Suppressor macrophage treated with lipopolysaccharide for 4 hours (primary cell): Measurements from ENCODE around the gene LMAN1L.

ENCODE experiments used
- DNase-seq: peaks from one replicate; pipeline ENCODE4 v3.0.0-alpha.2; 2020

LMAN1L gene

DNA sequence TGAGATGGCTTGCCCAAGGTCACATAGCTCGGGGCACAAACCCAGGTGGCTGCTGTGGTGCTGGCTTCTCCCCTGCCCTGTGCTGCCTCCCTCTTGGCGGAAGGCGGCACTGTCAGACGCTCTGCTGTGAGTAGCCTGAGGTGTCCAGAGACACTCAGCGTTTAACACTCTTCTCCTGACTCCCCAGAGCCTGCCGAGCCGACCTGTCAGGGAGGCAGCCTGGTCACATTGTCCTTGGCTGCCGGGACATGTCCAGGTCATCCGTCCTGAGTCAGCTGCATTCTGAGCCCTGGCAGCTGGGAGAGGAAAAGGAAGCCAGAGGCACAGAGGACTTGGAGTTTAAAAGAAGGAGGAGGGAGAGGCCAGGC, 4.7 kb downstream of the LMAN1L start:
- DNase-seq, result no peak

DNA sequence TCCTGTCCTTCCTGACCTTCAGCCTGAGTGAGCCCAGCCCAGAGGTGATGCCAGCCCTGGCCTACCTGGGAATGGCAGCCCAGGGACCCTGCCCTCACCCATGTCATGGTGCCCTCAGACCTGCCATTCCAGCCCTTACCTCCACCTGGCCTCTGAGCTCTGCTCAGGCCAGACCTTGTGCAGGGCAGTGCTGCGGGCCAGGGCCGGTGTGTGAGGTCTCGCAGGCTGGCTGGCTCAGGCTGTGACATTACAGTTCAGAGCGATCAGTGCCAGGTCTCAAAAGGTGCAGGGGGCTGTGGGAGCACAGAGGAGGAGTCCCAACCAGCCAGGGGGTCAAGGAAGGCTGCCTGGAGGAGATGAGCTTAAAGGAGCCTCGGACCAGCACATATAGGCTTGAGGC, 7.4 kb downstream of the LMAN1L start:
- DNase-seq, result no peak

DNA sequence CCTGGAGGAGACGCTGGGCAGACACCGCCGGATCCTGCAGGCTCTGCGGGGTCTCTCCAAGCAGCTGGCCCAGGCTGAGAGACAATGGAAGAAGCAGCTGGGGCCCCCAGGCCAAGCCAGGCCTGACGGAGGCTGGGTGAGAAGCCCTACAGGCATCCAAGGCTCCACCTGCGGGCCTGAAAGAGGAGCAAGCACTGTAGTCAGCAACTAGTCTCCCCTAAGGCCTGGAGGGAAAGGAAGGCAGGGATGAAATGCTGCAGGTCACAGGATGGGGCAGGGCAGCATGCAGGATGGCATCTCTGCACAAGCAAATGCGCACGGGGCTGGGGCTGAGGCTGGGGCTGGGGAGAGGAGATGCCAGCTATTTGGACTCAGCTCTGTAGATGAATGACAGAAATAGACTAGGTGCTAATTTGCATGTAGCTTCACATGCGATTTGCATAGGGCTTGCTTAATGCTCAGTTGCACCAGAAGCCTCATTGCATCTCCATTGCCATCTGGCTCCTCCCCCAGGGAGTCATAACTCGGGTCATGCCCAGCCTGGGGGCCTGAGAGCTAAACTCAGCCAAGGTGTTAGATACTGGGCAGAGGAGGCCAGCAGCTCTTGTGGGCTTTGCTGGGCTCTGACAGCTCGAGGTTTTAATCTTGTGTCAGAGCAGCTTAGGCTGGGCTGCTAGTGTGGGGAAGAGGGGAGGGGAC, 8.6 kb downstream of the LMAN1L start:
- DNase-seq, result peak; percentile 56

DNA sequence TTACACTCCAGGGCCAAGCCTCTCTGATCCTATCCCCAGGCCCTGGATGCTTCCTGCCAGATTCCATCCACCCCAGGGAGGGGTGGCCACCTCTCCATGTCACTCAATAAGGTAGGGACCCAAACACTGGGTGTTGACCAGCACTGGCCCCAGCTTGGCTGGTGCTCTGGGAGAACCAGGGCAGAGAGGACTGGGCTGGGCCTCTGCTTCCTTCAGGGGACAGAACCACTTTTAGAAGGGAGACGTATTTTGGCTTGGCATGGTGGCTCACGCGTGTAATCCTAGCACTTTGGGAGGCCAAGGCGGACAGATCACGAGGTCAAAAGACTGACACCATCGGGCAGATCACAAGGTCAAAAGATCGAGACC, 9.1 kb downstream of the LMAN1L start:
- no peak for DNase-seq

DNA sequence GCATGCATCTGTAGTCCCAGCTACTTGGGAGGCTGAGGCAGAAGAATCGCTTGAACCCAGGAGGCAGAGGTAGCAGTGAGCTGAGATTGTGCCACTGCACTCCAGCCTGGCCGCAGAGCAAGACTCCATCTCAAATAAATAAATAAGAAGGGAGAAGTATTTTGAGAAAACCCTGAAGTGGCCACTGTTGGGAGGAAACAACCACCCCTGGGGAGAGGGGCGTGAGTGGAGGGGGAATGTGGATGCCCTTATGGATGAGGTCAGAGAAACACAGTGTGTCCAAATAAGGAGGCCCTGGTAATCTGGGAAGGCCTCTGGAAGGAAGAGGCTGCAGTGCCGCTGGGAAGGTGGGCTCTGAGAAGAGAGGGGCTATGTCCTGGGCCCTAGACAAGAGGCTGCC, 9.6 kb downstream of the LMAN1L start:
- no peak for DNase-seq

DNA sequence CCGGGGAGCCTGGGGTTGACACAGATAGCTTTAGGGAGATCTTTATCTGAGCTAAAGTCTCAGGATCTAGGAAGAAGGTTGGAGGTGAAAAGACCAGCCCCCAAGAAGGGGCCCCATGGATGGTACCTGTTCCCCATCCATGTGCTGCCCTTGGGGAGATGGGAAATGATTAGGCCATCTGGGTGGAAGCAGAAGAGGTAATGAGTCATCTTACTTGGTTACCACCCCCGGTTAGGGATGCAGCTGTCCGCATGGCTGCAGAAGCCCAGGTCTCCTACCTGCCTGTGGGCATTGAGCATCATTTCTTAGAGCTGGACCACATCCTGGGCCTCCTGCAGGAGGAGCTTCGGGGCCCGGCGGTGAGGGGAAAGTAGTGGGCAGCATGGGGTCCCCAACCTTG, 10.7 kb downstream of the LMAN1L start:
- no peak for DNase-seq

DNA sequence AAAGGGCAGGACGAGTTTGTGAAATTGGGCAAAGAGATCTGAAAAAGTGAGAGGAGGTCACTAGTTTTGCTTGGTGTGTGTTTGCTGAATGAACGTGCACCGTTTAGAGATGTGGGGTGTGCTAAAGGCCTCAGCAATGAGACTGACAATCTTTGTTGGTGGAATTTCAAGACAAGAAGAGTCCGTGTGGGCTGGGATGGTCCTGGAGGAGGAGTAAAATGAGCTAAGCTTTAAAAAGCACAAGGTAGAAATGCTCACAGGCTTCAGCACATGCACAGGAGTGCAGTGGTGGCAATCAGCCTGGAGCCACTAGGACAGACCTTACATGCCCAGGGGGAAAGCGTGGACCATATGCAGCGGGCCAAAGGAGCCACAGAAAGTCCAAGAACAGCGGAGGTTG, 12.3 kb downstream of the LMAN1L start:
- DNase-seq, result no peak

DNA sequence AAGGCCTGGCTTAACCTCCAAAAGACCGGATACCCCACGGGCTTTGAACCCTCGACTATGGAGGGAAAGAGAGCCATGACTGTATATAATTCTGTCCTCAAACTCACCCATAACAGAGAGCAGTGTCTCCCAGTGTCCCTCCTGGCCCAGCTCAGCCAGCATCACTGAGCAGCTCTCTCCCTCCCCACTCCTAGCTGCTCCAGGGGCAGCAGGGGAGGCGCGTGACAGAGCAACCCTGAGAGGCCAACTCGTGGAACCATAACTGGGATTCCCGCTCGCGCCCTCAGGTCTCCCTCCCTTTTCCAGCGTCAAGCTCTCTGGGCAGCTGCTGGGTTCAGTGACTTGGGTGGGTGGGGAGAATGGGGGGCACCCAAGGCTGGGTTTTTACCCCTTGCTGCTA, 13.2 kb downstream of the LMAN1L start:
- DNase-seq, result no peak

DNA sequence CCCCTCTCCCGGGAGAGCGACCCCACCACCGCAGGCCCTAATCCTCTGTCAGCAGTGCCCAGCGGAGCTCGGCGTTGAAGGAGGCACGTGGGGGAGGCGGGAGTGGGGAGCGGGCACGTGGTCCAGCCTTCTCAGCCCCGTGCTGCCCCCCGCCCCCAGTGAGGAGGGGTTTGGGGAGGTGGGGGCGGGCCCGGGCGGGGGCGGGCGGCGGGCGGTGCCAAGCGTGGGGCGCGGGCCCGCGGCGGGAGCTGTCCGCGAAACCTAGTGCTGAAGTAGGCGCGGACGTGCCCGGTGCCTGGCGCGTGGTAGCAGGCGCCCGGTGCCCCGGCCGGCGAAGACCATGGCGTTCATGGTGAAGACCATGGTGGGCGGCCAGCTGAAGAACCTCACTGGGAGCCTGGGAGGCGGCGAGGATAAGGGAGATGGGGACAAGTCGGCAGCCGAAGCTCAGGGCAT, 13.8 kb downstream of the LMAN1L start, which contains the start of gene CPLX3:
TSS of gene CPLX3 (plus strand) at position 264 of the 456 bp plus-strand sequence. CDS start at position 341, 77 bp downstream.
- DNase-seq, result peak; percentile 31

DNA sequence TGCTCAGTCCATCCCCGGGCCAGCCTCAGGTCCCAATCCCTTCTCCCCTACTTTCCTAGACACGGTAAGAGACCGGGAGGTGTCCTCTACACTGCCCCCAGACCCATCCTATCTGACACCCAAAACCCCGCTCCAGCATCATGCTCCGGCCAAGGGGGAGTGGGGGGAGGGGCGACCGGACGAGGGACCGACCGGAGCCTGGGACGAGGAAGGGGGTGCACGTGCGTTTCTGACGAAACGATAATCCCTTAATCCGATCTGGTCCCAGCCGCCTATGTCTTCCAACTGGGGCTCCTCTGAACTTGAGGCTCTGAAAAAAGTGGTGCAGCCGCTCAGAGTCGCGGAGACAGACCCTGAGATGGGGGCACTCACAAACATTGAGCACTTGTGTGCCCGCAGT, 14.3 kb downstream of the LMAN1L start:
- no peak for DNase-seq

DNA sequence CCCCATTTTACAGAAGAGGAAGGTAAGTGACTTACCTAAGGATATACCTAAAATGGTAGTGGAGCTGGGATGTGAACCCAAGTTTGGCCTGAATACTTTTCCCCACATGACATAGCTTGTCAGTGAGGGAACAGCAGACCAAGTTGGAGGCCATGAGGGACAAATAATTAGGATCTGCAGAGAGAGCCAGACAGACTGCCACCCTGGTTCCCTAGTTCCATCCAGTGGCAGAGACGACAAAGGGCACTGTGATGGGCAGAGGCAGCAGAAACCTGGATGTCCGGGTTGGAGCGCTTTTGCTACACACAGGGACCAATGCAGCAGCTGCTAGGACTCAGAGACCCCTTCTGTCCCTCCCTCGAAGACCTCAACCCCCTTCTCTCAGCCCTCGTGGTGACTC, 15.0 kb downstream of the LMAN1L start:
- no peak for DNase-seq

DNA sequence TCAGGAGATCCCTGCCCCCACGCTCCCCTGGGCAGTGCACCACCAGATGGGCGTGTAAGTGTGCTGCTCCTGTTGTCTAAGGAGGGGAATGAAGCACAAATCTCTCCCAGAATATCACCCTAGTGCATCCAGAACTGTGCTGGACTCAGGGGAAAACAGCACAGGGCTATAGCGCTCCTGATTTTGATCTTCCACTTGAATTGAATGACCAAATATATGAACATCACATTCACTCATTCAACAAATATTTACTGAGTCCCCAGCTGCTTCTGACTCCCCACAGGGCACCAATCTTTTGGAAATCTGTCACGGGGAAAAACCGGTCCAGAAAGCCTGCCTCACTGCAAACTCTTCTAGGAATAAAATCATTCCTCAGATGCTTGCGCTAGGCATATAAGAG, 16.2 kb downstream of the LMAN1L start:
- no peak for DNase-seq

DNA sequence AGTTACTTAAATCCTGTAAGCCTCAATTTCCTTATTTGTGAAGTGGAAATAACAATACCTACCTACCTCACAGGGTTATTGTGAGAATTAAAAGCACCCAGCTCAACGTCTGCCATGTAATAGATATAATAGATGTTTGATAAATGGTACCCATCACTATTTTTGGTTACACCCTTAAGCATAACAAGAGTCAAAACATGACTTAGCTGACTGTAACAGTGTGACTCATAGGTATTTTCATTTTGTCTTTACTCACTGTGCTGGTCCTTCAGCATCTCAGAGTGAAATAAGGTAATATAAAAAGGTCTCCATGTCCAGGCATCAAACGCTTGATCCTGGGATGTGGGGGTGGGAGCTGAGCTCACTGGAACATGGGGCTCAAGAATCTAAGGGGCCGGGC, 16.9 kb downstream of the LMAN1L start:
- no peak for DNase-seq

DNA sequence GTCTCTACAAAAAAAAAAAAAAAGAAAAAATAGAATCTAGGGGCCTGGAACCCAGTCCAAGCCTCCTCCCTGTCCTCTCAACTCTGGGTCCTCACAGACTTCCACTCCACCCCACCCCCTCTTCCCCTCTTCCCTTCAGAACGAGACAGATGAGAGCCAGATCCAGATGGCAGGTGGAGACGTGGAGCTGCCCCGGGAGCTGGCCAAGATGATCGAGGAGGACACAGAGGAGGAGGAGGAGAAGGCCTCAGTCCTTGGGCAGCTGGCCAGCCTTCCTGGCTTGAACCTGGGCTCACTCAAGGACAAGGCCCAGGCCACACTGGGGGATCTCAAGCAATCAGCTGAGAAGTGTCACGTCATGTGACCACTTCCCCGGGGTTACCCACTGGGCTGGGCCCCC, 17.4 kb downstream of the LMAN1L start:
- DNase-seq, result no peak

DNA sequence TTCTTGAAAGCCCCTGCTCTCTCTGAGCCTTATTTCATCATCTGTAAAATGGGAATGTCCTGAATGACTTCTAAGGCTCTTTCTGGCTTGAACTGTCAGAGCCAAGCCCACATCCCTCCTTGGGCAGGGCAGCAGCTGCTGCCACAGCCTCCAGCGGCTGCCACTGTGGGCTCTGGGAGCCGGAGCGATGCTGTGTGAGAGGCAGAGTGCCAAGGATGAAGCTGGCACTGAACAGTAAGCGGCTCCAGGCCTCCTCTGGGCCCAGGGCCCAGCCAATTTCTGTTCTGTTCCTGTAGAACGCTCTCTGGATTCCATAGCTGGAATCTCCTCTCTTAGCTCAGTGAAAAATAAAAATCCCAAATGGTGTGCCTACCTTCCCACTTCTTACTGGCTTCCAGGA, 18.2 kb downstream of the LMAN1L start:
- no peak for DNase-seq

DNA sequence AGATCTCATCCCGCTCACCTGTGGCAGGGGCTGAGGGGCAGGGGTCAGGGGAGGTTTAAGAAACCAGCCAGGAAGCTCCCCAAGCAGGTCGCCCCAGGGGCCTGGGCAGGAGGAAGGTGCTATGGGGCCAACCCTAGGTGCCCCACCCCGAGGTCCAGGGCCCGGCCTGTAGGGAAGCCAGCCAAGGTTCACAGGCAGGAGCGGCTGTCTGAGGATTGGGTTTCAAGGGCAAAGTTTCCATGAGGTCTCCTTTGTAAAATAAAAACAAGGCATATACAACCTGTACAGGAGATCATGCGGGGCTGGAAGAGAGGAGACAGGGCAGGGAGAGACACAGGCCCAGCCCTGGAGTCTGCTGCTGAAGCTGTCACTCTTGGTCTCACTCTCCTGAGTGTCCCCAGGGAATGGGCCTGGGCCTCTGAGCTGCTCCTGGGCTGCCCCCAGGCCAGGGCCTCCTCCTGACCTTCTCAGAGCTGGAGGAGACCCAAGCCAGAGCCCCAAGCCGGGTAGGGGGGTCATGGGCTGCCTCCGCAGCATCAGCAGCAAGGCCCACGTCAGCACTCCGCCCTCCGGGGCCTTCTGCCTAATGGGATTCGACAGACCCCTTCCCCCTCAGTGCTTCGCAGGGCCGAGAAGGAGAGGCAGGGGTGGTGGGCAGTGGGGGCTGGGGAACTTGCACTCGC, 19.3 kb downstream of the LMAN1L start:
- no peak for DNase-seq

DNA sequence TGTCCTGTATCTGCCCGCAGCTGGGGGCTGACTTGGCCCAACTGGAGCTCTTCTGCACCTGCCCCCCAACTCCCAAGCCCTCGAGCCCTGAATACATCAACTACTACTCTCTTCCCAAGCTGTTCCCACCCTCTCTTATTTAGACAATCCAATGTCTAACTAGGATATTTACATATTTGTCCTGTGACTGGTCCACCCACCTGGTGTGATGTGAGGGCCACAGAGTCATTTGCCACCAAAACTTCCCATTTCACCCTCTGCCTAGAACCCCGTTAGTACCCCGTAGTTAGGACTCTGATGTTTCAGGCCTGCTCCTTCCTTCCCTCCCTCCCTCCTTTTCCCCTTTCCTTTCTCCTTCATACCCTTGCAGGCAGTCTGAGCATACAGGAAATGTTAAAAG, 20.2 kb downstream of the LMAN1L start:
- DNase-seq, result no peak

DNA sequence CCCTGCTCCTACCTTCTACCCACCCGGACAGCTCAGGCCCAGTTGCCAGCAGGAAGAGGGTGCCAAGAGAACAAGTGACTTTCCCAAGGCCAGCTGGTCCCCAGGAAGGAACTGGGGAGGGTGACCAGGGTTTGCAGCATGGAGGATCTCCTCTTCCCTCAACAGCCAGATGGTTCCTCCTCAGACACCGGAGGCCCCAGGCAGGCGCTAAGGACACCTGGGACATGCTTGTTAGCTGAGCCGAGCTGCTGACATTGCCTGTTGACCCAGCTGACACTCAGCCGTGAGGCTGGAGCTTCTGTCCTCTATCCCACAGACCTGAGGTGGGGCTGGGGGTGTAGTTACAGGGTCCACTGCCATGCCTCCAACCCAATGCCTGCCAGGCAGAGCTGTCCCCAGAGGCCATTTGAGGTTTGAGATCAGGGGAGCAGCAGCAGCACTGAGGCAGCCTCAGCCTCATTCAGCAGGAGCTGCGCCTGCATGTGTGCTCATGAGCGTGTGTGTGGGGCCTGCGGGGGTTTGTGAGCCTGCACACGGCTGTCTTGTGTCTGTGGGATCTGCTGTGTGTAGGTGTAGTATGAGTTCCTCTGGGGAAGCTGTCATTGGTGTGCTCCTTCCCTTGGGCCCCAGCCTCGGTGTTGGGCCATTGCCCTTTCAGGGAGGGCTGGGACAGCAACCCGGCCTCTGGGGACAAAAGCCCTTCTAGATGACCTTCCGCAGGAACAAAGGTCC, 20.9 kb downstream of the LMAN1L start:
- no peak for DNase-seq

DNA sequence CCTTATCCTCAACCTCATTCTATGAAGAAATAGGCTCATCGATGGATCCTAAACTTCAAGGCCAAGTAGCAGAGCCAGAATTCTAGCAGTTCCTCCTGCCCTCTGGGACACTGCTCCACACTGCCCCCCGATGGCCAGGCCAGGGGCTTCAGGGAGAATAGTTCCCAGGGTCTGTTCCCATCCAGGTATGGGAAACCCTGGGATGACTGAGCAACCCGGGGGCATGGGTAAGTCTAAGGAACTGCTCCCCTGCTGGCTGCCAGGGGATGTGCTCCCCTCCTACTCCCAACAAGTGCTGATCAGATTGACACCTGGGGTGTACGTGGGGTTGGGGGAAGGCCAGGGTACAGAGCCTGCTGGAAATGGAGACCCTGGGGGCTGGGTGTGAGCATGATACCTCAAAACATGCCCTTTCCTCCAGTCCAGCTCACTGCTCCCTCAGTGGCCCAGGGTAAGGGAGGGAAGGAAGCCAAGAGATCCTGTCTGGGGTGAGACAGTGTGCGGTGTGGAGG, 22.7 kb downstream of the LMAN1L start:
- DNase-seq, result peak; percentile 65

DNA sequence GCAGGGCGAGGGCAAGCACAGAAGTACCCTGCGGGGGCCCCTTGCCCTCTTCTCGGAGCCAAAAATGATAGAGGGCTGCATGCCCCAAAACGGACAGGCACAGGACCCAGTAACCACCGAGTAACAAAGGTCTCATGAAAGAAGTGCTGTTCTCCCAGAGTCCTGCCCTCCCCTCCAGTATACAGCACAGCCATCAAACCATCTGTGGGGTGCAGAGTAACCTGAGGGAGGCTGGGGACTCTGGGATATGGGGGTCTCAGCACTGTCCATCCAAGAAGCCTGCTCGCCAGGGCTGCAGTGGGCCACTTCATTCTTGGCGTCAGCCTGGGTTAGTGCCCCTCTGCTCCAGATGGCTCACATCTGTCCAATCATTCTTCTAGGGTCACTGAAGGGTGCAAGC, 24.2 kb downstream of the LMAN1L start:
- DNase-seq, result no peak

DNA sequence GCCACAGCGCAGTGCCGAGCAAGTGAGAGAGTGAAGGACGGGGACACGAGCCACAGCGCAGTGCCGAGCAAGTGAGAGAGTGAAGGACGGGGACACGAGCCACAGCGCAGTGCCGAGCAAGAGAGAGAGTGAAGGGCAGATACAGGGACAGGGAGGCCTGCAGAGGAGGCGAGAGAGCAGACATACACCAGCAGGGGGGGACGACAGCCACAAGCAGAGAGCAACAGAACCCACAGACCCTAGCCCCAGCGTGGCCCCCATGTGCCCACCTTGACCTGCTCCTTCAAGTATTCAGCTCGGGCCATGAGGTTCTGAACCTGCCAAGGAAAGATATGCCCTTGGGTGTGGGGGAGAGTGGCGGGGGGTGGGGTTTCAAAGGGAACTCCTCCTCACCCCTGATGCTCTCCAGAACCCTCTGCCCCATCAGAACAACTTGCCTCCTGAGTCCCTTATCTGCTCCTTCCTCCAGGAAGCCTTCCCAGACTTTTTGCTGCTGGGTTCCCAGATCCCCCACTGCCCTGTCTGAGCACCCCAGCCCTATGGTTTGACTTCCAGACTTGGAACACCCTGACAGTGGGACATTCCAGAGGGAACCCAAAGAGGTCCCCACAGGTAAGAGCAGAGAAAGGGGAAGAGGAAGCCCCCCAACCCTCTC, 25.0 kb downstream of the LMAN1L start:
- no peak for DNase-seq

DNA sequence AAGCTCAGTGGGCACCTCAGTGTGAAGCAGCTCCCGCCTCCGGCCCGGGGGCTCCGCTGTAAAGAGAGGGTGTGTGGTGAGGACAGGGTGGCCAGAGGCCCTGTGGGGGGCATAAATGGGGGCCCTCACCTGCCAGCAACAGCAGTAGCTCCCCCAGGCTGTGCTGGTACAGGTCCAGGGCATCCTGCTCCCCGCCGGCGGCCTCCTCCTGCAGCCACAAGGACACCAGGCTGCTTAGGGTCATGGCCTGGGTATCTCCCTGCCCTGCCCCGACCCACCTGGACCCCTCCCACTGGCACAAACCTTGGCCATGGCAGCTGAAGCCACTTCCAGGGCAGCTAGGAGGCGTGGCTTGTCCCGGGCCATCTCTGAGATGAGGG, 25.5 kb downstream of the LMAN1L start:
- no peak for DNase-seq

DNA sequence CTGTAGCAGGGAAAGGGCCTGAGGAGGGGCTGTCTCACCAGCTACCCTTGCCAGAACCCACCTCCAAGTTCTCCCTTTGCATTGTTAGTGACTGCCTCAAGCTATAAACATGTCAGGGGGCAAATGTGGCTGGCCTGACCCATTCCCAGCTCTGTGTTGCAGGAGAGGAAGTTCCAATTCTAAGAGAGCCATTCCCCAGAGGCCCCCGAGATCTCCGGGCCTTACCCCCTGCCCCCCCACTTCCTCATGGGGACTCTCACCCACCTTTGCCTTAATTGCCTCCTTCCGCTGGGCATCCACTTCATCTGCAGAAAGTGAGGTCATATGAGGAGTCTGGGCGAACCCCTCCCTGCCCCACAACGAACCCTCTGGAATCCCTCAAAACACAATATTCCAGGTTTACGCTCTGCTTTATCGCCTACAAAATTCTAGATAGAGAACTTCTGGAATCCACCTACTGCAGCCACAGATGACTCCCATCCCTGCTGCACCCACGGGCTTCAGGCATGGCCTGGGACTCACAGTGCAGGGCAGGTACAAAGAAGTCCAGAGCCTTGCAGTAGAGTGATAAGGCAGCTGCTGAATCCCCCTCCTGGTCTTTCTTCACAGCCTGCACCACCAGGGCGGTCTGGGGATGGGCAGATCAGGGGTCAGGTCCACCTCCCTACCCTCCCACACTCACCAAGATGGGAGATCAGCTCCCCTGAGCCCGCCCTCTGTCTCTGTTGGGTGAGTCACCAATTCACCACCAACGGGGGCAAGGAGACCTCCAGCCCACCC, 26.3 kb downstream of the LMAN1L start:
- DNase-seq, result no peak
